Activated CD8-positive, alpha-beta memory T cell treated with anti-CD3 and anti-CD28 coated beads for 4 hours (primary cell): ENCODE data around the gene EIF5AL1.
"Not testable (repeated sequence)": the region's sequence is repeated elsewhere in the genome, so short reads cannot be mapped to it uniquely, and the experiment has no call there.

Experiments used
- DNase-seq, 2 donors: peaks; one replicate each; pipeline ENCODE4 v3.0.0-alpha.2; 2020; ENCODE audit warnings: low read depth in 2 of 2

EIF5AL1 gene

GRCh38 chr10:79509306-79509933, 2.9 kb upstream of the EIF5AL1 start:
- not testable (repeated sequence) for DNase-seq

GRCh38 chr10:79509934-79510508, 2.3 kb upstream of the EIF5AL1 start:
- not testable (repeated sequence) for DNase-seq

GRCh38 chr10:79516532-79517205, 4.3 kb downstream of the EIF5AL1 start:
- DNase-seq: not testable (repeated sequence)

- not testable (repeated sequence) for DNase-seq
Observed at GRCh38 chr10:79517567-79517966, 5.2 kb downstream of the EIF5AL1 start.

- DNase-seq: not testable (repeated sequence)
Observed at GRCh38 chr10:79521751-79522150, 9.4 kb downstream of the EIF5AL1 start.

- not testable (repeated sequence) for DNase-seq
Observed at GRCh38 chr10:79522464-79522863, 10.1 kb downstream of the EIF5AL1 start.

GRCh38 chr10:79523157-79523853, 11.0 kb downstream of the EIF5AL1 start:
- DNase-seq: not testable (repeated sequence)

GRCh38 chr10:79525049-79525710, 12.8 kb downstream of the EIF5AL1 start:
- DNase-seq: not testable (repeated sequence)

- not testable (repeated sequence) for DNase-seq
Observed at GRCh38 chr10:79528261-79528660, 15.9 kb downstream of the EIF5AL1 start.

GRCh38 chr10:79533142-79533902, 21.0 kb downstream of the EIF5AL1 start:
- not testable (repeated sequence) for DNase-seq

GRCh38 chr10:79533903-79534175, 21.5 kb downstream of the EIF5AL1 start:
- DNase-seq: not testable (repeated sequence)

- DNase-seq: not testable (repeated sequence)
Observed at GRCh38 chr10:79538311-79538710, 26.0 kb downstream of the EIF5AL1 start.

GRCh38 chr10:79540930-79541329, 28.6 kb downstream of the EIF5AL1 start:
- DNase-seq: not testable (repeated sequence)

GRCh38 chr10:79542626-79543025, 30.3 kb downstream of the EIF5AL1 start:
- no peak for DNase-seq

GRCh38 chr10:79544408-79544807, 32.1 kb downstream of the EIF5AL1 start:
- DNase-seq: not testable (repeated sequence)

- DNase-seq: not testable (repeated sequence)
Observed at GRCh38 chr10:79544926-79545659, 32.8 kb downstream of the EIF5AL1 start.

GRCh38 chr10:79547128-79547527, 34.8 kb downstream of the EIF5AL1 start:
- DNase-seq: not testable (repeated sequence)

GRCh38 chr10:79547973-79548372, 35.6 kb downstream of the EIF5AL1 start:
- no peak for DNase-seq

- DNase-seq: no peak
Observed at GRCh38 chr10:79552143-79552542, 39.8 kb downstream of the EIF5AL1 start.
